Measurements from ENCODE around the gene CHRM2. TPM values are rescaled to one million over a fixed set of nuclear protein-coding genes. Genes with fewer than 3 reads are reported as not detected.

Gene CHRM2
- total RNA-seq, 1 experiment from 2014 or later = 0.17 TPM

- H3K27me3 ChIP-seq (ENCODE audit: insufficient read depth, low read depth) = no peaks in the 10 kb centered on the region
- H3K4me1 ChIP-seq (replicated peaks; ENCODE audit: insufficient read depth) = no peaks in the 10 kb centered on the region
- no peaks in the 10 kb centered on the region for H3K79me2 ChIP-seq (ENCODE audit: low read depth)
- no peak overlapping the region for H3K4me3 ChIP-seq
- H3K27ac ChIP-seq = no peak overlapping the region
- no peak for DNase-seq
- H4K20me1 ChIP-seq (ENCODE audit: insufficient read depth) = no peaks in the 10 kb centered on the region
- no peaks in the 10 kb centered on the region for H3K36me3 ChIP-seq (ENCODE audit: low read depth)
- ChIA-PET POLR2A (ENCODE audit: unreplicated experiment) (interaction anchor here (0.5 kb wide), 1 partner anchor 101 kb away, joined by 4 read pairs; no protein-coding TSS in a partner anchor), CTCF (no interaction called here)
- intact Hi-C loops (cut with micrococcal nuclease; ENCODE audit: unreplicated experiment) = no loop called here
- H3K9me2 ChIP-seq (ENCODE audit: insufficient read depth) = no peaks in the 10 kb centered on the region
- H3K4me2 ChIP-seq = no peak overlapping the region
- no TSS peak for BruUV-seq (replicated peaks)
- no peaks in the 10 kb centered on the region for H3F3A ChIP-seq (ENCODE audit: insufficient read depth, low read depth)
- H2AFZ ChIP-seq = no peak overlapping the region
- H3K9me3 ChIP-seq (ENCODE audit: insufficient read depth, low read depth) = no peaks in the 10 kb centered on the region
- TF ChIP-seq CTCF (conservative IDR thresholded peaks at IDR 0.05) (no peak), EZH2 (IDR thresholded peaks at IDR 0.05; ENCODE audit: low read depth) (no peak)
Observed at GRCh38 chr7:136940917-136941316, 72.5 kb downstream of the CHRM2 start.

- Histone ChIP-seq H3K9me2 (ENCODE audit: insufficient read depth) (no peaks in the 10 kb centered on the region), H3K27me3 (ENCODE audit: insufficient read depth, low read depth) (no peaks in the 10 kb centered on the region), H3K4me2 (no peak overlapping the region), H3K27ac (no peak overlapping the region), H3K36me3 (ENCODE audit: low read depth) (no peaks in the 10 kb centered on the region), H2AFZ (no peak overlapping the region), H3K4me1 (replicated peaks; ENCODE audit: insufficient read depth) (no peaks in the 10 kb centered on the region), H3K79me2 (ENCODE audit: low read depth) (no peaks in the 10 kb centered on the region), H3F3A (ENCODE audit: insufficient read depth, low read depth) (no peaks in the 10 kb centered on the region), H3K4me3 (no peak overlapping the region), H3K9me3 (ENCODE audit: insufficient read depth, low read depth) (no peaks in the 10 kb centered on the region), H4K20me1 (ENCODE audit: insufficient read depth) (no peaks in the 10 kb centered on the region)
- POLR2A ChIA-PET (ENCODE audit: unreplicated experiment) = no interaction called here
- no TSS peak for BruUV-seq (replicated peaks)
- TF ChIP-seq EZH2 (IDR thresholded peaks at IDR 0.05; ENCODE audit: low read depth) (no peak), CTCF (conservative IDR thresholded peaks at IDR 0.05) (no peak)
- no peak for DNase-seq
- CTCF ChIA-PET = interaction anchor here (0.6 kb wide), 1 partner anchor 597 kb away, joined by 10 read pairs; no protein-coding TSS in a partner anchor
- intact Hi-C loops (cut with micrococcal nuclease; ENCODE audit: unreplicated experiment) = no loop called here
Observed at GRCh38 chr7:136941816-136942215, 73.4 kb downstream of the CHRM2 start.

GRCh38 chr7:136942401-136942800 is 73.9 kb downstream of the CHRM2 start:
- CTCF ChIA-PET = interaction anchor here (0.6 kb wide), 1 partner anchor 596 kb away, joined by 10 read pairs; no protein-coding TSS in a partner anchor
- TF ChIP-seq EZH2 (IDR thresholded peaks at IDR 0.05; ENCODE audit: low read depth) = no peak
- no peak for TF ChIP-seq CTCF (conservative IDR thresholded peaks at IDR 0.05)
- Histone ChIP-seq H2AFZ (no peak overlapping the region), H4K20me1 (ENCODE audit: insufficient read depth) (no peaks in the 10 kb centered on the region), H3K9me3 (ENCODE audit: insufficient read depth, low read depth) (no peaks in the 10 kb centered on the region), H3K4me1 (replicated peaks; ENCODE audit: insufficient read depth) (no peaks in the 10 kb centered on the region), H3K36me3 (ENCODE audit: low read depth) (no peaks in the 10 kb centered on the region), H3K4me3 (no peak overlapping the region), H3K27ac (no peak overlapping the region), H3F3A (ENCODE audit: insufficient read depth, low read depth) (no peaks in the 10 kb centered on the region), H3K27me3 (ENCODE audit: insufficient read depth, low read depth) (no peaks in the 10 kb centered on the region), H3K9me2 (ENCODE audit: insufficient read depth) (no peaks in the 10 kb centered on the region), H3K4me2 (no peak overlapping the region), H3K79me2 (ENCODE audit: low read depth) (no peaks in the 10 kb centered on the region)
- intact Hi-C loops (cut with micrococcal nuclease; ENCODE audit: unreplicated experiment) = no loop called here
- no TSS peak for BruUV-seq (replicated peaks)
- POLR2A ChIA-PET (ENCODE audit: unreplicated experiment) = no interaction called here
- no peak for DNase-seq

Data from PC-9 (cell line).